GM12865 (cell line): Measurements from ENCODE around the gene TSC22D4.

Experiments used
- DNase-seq: peaks from one replicate; pipeline ENCODE4 v3.0.0; 2010; ENCODE audit warnings: low read depth
- H3K4me3 ChIP-seq: 2 replicates; pipeline ENCODE4 v1.5.1; 2011; ENCODE audit warnings: mild to moderate bottlenecking, low read depth, low read length, control low read depth
- TF ChIP-seq, protein P1 (sequence below): IDR thresholded peaks from 2 replicates; pipeline ENCODE4 v1.5.1; 2011; ENCODE audit warnings: low read length, control low read depth, low read depth, inconsistent platforms; ENCODE audit not compliant: insufficient read depth; ENCODE audit errors: missing control alignments

The TSC22D4 gene

GRCh38 chr7:100485471-100485876 is 6.5 kb upstream of the TSC22D4 start:
- H3K4me3 ChIP-seq = no peak overlapping the region
- no peak for DNase-seq
- TF ChIP-seq, protein P1, sequence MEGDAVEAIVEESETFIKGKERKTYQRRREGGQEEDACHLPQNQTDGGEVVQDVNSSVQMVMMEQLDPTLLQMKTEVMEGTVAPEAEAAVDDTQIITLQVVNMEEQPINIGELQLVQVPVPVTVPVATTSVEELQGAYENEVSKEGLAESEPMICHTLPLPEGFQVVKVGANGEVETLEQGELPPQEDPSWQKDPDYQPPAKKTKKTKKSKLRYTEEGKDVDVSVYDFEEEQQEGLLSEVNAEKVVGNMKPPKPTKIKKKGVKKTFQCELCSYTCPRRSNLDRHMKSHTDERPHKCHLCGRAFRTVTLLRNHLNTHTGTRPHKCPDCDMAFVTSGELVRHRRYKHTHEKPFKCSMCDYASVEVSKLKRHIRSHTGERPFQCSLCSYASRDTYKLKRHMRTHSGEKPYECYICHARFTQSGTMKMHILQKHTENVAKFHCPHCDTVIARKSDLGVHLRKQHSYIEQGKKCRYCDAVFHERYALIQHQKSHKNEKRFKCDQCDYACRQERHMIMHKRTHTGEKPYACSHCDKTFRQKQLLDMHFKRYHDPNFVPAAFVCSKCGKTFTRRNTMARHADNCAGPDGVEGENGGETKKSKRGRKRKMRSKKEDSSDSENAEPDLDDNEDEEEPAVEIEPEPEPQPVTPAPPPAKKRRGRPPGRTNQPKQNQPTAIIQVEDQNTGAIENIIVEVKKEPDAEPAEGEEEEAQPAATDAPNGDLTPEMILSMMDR = no peak

DNA sequence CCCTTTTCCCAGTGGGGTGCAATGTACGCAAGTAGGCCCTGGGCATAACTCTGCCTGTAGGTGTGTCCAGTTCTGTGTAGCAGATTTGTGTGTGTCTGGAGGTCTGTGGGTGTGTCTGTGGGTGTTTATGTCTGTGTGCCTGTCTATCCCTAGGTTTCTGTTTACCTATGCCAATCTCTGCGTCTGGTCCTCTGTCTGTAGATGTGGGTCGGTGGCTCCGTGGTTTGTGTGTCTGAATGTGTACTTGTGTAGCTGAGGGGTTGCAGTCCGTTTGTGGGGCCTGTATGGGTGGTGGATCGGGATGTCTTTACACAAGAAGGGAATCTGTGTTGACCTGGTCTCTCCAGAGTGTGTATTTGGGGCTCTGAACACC is 5.6 kb upstream of the TSC22D4 start:
- H3K4me3 ChIP-seq = no peak overlapping the region
- TF ChIP-seq, protein P1 = no peak

GRCh38 chr7:100483722-100484672 is 5.0 kb upstream of the TSC22D4 start, which contains the start of gene NYAP1:
NYAP1 (plus strand) TSS chr7:100483927; CDS start chr7:100485312, 1,385 bp downstream.
- H3K4me3 ChIP-seq = peak within 1 kb of the TSS; percentile 46
- TF ChIP-seq, protein P1 = no peak
- DNase-seq = peak; percentile 63

More for the DNA sequence above, 5.6 kb upstream of the TSC22D4 start:
- DNase-seq = no peak

- H3K4me3 ChIP-seq = peak overlapping the region; percentile 46
- DNase-seq = peak; percentile 82
- TF ChIP-seq, protein P1 = peak; percentile 92
Observed at GRCh38 chr7:100483090-100483721, 4.2 kb upstream of the TSC22D4 start.

GRCh38 chr7:100482728-100483089 is 3.7 kb upstream of the TSC22D4 start:
- TF ChIP-seq, protein P1 = no peak
- peak overlapping the region; percentile 46 for H3K4me3 ChIP-seq
- DNase-seq = no peak

DNA sequence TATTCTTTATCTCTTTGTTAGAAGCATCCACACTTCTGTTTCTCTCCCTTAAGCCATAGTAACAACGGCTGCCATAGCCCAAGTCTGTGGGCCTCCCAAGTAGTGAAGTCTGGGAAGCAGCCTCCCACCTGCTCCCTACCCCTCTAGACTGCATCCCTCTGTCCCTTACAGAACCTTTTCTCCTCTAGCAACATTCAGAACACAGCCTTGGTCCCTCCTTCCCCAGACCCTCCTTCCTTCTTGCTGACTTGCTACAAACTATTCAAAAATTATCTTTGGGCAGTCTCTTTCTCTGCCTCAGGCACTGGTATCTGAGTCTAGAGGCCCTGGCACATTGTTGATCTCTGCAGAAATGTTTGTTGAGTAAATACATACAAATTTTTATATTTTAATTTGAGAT is 2.5 kb upstream of the TSC22D4 start:
- TF ChIP-seq, protein P1 = no peak
- no peak for DNase-seq
- H3K4me3 ChIP-seq = no peak overlapping the region

DNA sequence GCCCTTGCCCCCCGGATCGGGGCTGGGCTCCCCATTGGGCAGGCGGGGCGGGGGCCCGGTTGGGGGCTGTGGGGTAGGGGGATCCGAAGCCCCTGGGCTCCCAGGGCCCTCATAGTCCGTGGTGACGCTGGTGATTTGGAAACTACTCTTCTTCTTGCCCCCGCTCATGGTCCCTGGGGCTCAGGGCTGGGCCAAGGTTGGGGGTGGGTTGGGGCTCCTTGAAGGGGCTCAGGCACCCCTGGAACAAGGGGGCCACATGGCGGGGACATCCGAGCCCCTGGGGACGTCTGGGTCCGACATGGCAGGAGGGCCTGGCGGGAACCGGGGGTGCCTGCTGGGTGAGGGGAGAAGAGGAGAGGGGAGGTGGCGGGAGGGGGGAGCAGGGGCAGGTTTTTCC is 1.1 kb downstream of the TSC22D4 start:
- TF ChIP-seq, protein P1 = no peak
- peak overlapping the region; percentile 64 for H3K4me3 ChIP-seq
- no peak for DNase-seq
